Measurements from ENCODE around the gene DEFB124.
"Not testable (repeated sequence)": the region's sequence is repeated elsewhere in the genome, so short reads cannot be mapped to it uniquely, and the experiment has no call there.

The DEFB124 gene

GRCh38 chr20:31488115-31488514 is 13.2 kb upstream of the DEFB124 start:
- no peak for DNase-seq (ENCODE audit: low read depth)

GRCh38 chr20:31485450-31486339 is 10.8 kb upstream of the DEFB124 start:
- DNase-seq (ENCODE audit: low read depth), result no peak

GRCh38 chr20:31484001-31484400 is 9.1 kb upstream of the DEFB124 start:
- no peak for DNase-seq (ENCODE audit: low read depth)

- DNase-seq (ENCODE audit: low read depth), result no peak
Observed at GRCh38 chr20:31476643-31477215, 1.8 kb upstream of the DEFB124 start.

GRCh38 chr20:31476294-31476585 is 1.3 kb upstream of the DEFB124 start:
- DNase-seq (ENCODE audit: low read depth), result no peak

- no peak for DNase-seq (ENCODE audit: low read depth)
Observed at GRCh38 chr20:31475472-31476293, 756 bp upstream of the DEFB124 start.

- DNase-seq (ENCODE audit: low read depth), result no peak
Observed at GRCh38 chr20:31474097-31474436, 860 bp downstream of the DEFB124 start.

- DNase-seq (ENCODE audit: low read depth), result no peak
Observed at GRCh38 chr20:31473331-31474096, 1.4 kb downstream of the DEFB124 start.

GRCh38 chr20:31472395-31473330 is 2.3 kb downstream of the DEFB124 start:
- no peak for DNase-seq (ENCODE audit: low read depth)

- not testable (repeated sequence) for DNase-seq (ENCODE audit: low read depth)
Observed at GRCh38 chr20:31470946-31471345, 4.0 kb downstream of the DEFB124 start.

- no peak for DNase-seq (ENCODE audit: low read depth)
Observed at GRCh38 chr20:31454361-31454760, 20.6 kb downstream of the DEFB124 start.

- no peak for DNase-seq (ENCODE audit: low read depth)
Observed at GRCh38 chr20:31452575-31452974, 22.4 kb downstream of the DEFB124 start.

GRCh38 chr20:31449511-31450414 is 25.2 kb downstream of the DEFB124 start:
- no peak for DNase-seq (ENCODE audit: low read depth)

GRCh38 chr20:31446084-31446819 is 28.7 kb downstream of the DEFB124 start:
- DNase-seq (ENCODE audit: low read depth), result no peak

GRCh38 chr20:31440012-31440659 is 34.8 kb downstream of the DEFB124 start, which contains the start of gene DEFB123:
DEFB123 (plus strand) TSS chr20:31440632; CDS start chr20:31440699, 67 bp downstream.
- no peak for DNase-seq (ENCODE audit: low read depth)

GRCh38 chr20:31430568-31431115 is 44.3 kb downstream of the DEFB124 start:
- no peak for DNase-seq (ENCODE audit: low read depth)

- DNase-seq (ENCODE audit: low read depth), result not testable (repeated sequence)
Observed at GRCh38 chr20:31427576-31427975, 47.4 kb downstream of the DEFB124 start.

GRCh38 chr20:31426891-31427551 is 47.9 kb downstream of the DEFB124 start:
- DNase-seq (ENCODE audit: low read depth), result not testable (repeated sequence)

Measured in activated T-helper 9 cell treated with anti-CD3 and anti-CD28 coated beads, Interleukin-2, amount 50 U/mL, for 16 hours (primary cell).